IMR-90 (cell line): ENCODE data around the gene SNAPC2. TPM values are rescaled to one million over a fixed set of nuclear protein-coding genes. Genes with fewer than 3 reads are reported as not detected.

Experiments used
- ATAC-seq: fragments of 200-7000 bp; cut with Tn5 transposase; 2 replicates; pipeline ENCODE4 v1.9.1; 2020; ENCODE audit warnings: low read depth, mild to moderate bottlenecking, moderate library complexity
- BruUV-seq: library from RNA; stranded (reverse); fragments of 400-500 nt; replicated peaks from 2 replicates; lab custom pipeline; 2021; lab: Mats Ljungman, UMichigan
- CTCF ChIA-PET: fragments of 300-600 bp; formaldehyde crosslinking; extraction: SDS; loops from one replicate; lab custom pipeline; 2021; ENCODE audit warnings: antibody characterized with exemption; lab: Yijun Ruan, JAX
- POLR2A ChIA-PET: fragments of 300-600 bp; sonication (Branson Sonifier 250); formaldehyde crosslinking; loops from one replicate; lab custom pipeline; 2022; ENCODE audit warnings: antibody characterized with exemption; ENCODE audit not compliant: unreplicated experiment; lab: Charles Lee
- DNase-seq: peaks from one replicate; pipeline ENCODE4 v3.0.0; 2013
- H2AFZ ChIP-seq: replicated peaks from 2 replicates; pipeline ENCODE3; 2013; ENCODE audit warnings: low read length, mild to moderate bottlenecking; ENCODE audit not compliant: poor library complexity
- H2AK5ac ChIP-seq: 2 replicates; pipeline ENCODE4 v1.6.1; 2013; ENCODE audit warnings: low read depth, low read length, inconsistent platforms
- H2AK9ac ChIP-seq: replicated peaks from 2 replicates; pipeline ENCODE3; 2013; ENCODE audit warnings: mild to moderate bottlenecking, low read depth, low read length, moderate library complexity; ENCODE audit not compliant: poor library complexity
- H2BK120ac ChIP-seq: 2 replicates; pipeline ENCODE4 v1.6.1; 2013; ENCODE audit warnings: low read depth, low read length, inconsistent platforms
- H2BK15ac ChIP-seq: 3 replicates; pipeline ENCODE4 v1.6.1; 2013; ENCODE audit warnings: low read depth, low read length, inconsistent platforms
- H2BK20ac ChIP-seq: 2 replicates; pipeline ENCODE4 v1.6.1; 2013; ENCODE audit warnings: low read depth, mild to moderate bottlenecking, inconsistent platforms, low read length, moderate library complexity
- H2BK5ac ChIP-seq: 2 replicates; pipeline ENCODE4 v1.6.1; 2013; ENCODE audit warnings: mild to moderate bottlenecking, low read depth, low read length, inconsistent platforms; ENCODE audit not compliant: poor library complexity, severe bottlenecking
- H3K14ac ChIP-seq: replicated peaks from 2 replicates; pipeline ENCODE4 v1.6.1; 2013; ENCODE audit warnings: low read depth, low read length, inconsistent platforms
- H3K18ac ChIP-seq: 2 replicates; pipeline ENCODE4 v1.6.1; 2013; ENCODE audit warnings: low read depth, low read length, control low read depth
- H3K23ac ChIP-seq: 2 replicates; pipeline ENCODE4 v1.6.1; 2013; ENCODE audit warnings: low read depth, low read length, inconsistent platforms
- H3K27ac ChIP-seq: 2 replicates; pipeline ENCODE4 v1.5.1; 2013; ENCODE audit warnings: mild to moderate bottlenecking, control low read depth, low read length; ENCODE audit not compliant: insufficient read depth
- H3K27me3 ChIP-seq: 2 replicates; pipeline ENCODE4 v1.6.1; 2013; ENCODE audit warnings: low read length; ENCODE audit not compliant: control insufficient read depth, insufficient read depth
- H3K36me3 ChIP-seq: 2 replicates; pipeline ENCODE4 v1.6.1; 2013; ENCODE audit warnings: low read length, mixed read lengths; ENCODE audit not compliant: control insufficient read depth, insufficient read depth
- H3K4ac ChIP-seq: 2 replicates; pipeline ENCODE4 v1.6.1; 2013; ENCODE audit warnings: low read depth, low read length, inconsistent platforms
- H3K4me1 ChIP-seq: 2 replicates; pipeline ENCODE4 v1.6.1; 2013; ENCODE audit warnings: low read length, mixed read lengths; ENCODE audit not compliant: control insufficient read depth, insufficient read depth
- H3K4me2 ChIP-seq: 2 replicates; pipeline ENCODE4 v1.6.1; 2013; ENCODE audit warnings: low read depth, mild to moderate bottlenecking, control low read depth, low read length, moderate library complexity
- H3K4me3 ChIP-seq: 2 replicates; pipeline ENCODE4 v1.5.1; 2013; ENCODE audit warnings: low read depth, mild to moderate bottlenecking, control low read depth, low read length, moderate library complexity; ENCODE audit not compliant: insufficient read depth
- H3K56ac ChIP-seq: 2 replicates; pipeline ENCODE4 v1.6.1; 2013; ENCODE audit warnings: low read length, inconsistent platforms; ENCODE audit not compliant: insufficient read depth; ENCODE audit errors: extremely low read depth
- H3K79me1 ChIP-seq, 2 experiments: 2 replicates each; pipeline ENCODE4 v1.6.1; 2013; ENCODE audit warnings: low read length in 2 of 2, inconsistent platforms in 1 of 2, low read depth in 1 of 2
- H3K9ac ChIP-seq: 2 replicates; pipeline ENCODE4 v1.6.1; 2013; ENCODE audit warnings: low read depth, low read length, control low read depth
- H3K9me1 ChIP-seq: 2 replicates; pipeline ENCODE4 v1.6.1; 2013; ENCODE audit warnings: low read length, inconsistent platforms; ENCODE audit not compliant: insufficient read depth
- H3K9me3 ChIP-seq: 2 replicates; pipeline ENCODE4 v1.6.1; 2013; ENCODE audit warnings: low read length; ENCODE audit not compliant: control insufficient read depth, insufficient read depth
- H4K20me1 ChIP-seq: 2 replicates; pipeline ENCODE4 v1.6.1; 2013; ENCODE audit warnings: low read length, inconsistent platforms; ENCODE audit not compliant: insufficient read depth
- H4K5ac ChIP-seq: 2 replicates; pipeline ENCODE4 v1.6.1; 2013; ENCODE audit warnings: mild to moderate bottlenecking, low read depth, low read length, control low read depth
- H4K8ac ChIP-seq, 2 experiments: 2 replicates each; pipeline ENCODE4 v1.6.1; 2013; ENCODE audit warnings: low read depth in 2 of 2, low read length in 2 of 2, control low read depth in 1 of 2, inconsistent platforms in 1 of 2
- H4K91ac ChIP-seq: 2 replicates; pipeline ENCODE4 v1.6.1; 2013; ENCODE audit warnings: low read depth, low read length, inconsistent platforms; ENCODE audit not compliant: insufficient read depth
- BHLHE40 ChIP-seq: fragments of 150-350 bp; IDR thresholded peaks from 2 replicates; pipeline ENCODE4 v1.6.1; 2016; ENCODE audit warnings: mild to moderate bottlenecking, low read depth, low read length
- CEBPB ChIP-seq: IDR thresholded peaks from 2 replicates; pipeline ENCODE4 v1.6.1; 2012; ENCODE audit warnings: low read depth, low read length, improper control_type of control experiment
- CHD1 ChIP-seq: IDR thresholded peaks from 2 replicates; pipeline ENCODE4 v1.6.1; 2012; ENCODE audit warnings: low read depth, low read length, improper control_type of control experiment
- MAFK ChIP-seq: IDR thresholded peaks from 2 replicates; pipeline ENCODE4 v1.6.1; 2012; ENCODE audit warnings: low read depth, low read length, improper control_type of control experiment
- MAZ ChIP-seq: IDR thresholded peaks from 2 replicates; pipeline ENCODE4 v1.6.1; 2012; ENCODE audit warnings: low read depth, mild to moderate bottlenecking, low read length, improper control_type of control experiment, moderate library complexity, borderline replicate concordance
- MXI1 ChIP-seq: IDR thresholded peaks from 2 replicates; pipeline ENCODE4 v1.6.1; 2012; ENCODE audit warnings: low read depth, mild to moderate bottlenecking, low read length, moderate library complexity, borderline replicate concordance
- NFE2L2 ChIP-seq: fragments of 150-350 bp; IDR thresholded peaks from 2 replicates; pipeline ENCODE4 v1.6.1; 2016; ENCODE audit warnings: low read depth, mild to moderate bottlenecking, low read length
- POLR2A ChIP-seq: IDR thresholded peaks from 2 replicates; pipeline ENCODE4 v1.6.1; 2012; ENCODE audit warnings: mild to moderate bottlenecking, low read depth, low read length
- RAD21 ChIP-seq: IDR thresholded peaks from 2 replicates; pipeline ENCODE4 v1.6.1; 2012; ENCODE audit warnings: low read length, improper control_type of control experiment
- RCOR1 ChIP-seq: IDR thresholded peaks from 2 replicates; pipeline ENCODE4 v1.6.1; 2012; ENCODE audit warnings: mild to moderate bottlenecking, low read length, improper control_type of control experiment; ENCODE audit not compliant: insufficient replicate concordance
- SMC3 ChIP-seq: fragments of 150-350 bp; IDR thresholded peaks from 2 replicates; pipeline ENCODE4 v1.6.1; 2016; ENCODE audit warnings: low read depth, mild to moderate bottlenecking, antibody characterized with exemption, low read length, moderate library complexity
- WGBS, 2 experiments: methylation state at CpG; one replicate each; pipeline versions ENCODE4 v1.1.5 to v1.1.7; 2013; ENCODE audit warnings: missing lambda C conversion rate in 2 of 2; ENCODE audit not compliant: insufficient read length in 1 of 2; ENCODE audit errors: extremely low coverage in 2 of 2; 5-methylcytosine and 5-hydroxymethylcytosine counted together
- dilution Hi-C: fragments of 300-500 bp; cut with HindIII; formaldehyde crosslinking; loops from one replicate; pipeline ENCODE4 v1.14.3; 2018; ENCODE audit warnings: low sequenced_read_pairs; ENCODE audit not compliant: unreplicated experiment
- in situ Hi-C: fragments of 300-500 bp; cut with MboI; formaldehyde crosslinking; loops from 3 replicates; pipeline ENCODE4 v1.14.3; 2019; ENCODE audit warnings: low sequenced_read_pairs, inconsistent platforms, mixed read lengths
- intact Hi-C: fragments of 100-400 bp; cut with micrococcal nuclease; formaldehyde crosslinking; loops from 2 replicates; pipeline ENCODE4 v1.10.0; 2022
- polyA plus RNA-seq, 3 experiments: library from polyadenylated mRNA; depleted of rRNA; stranded (reverse); fragments of >200 nt; gene quantifications; 2 replicates each; pipeline ENCODE4 v1.2.3, GENCODE V29; 2012; ENCODE audit warnings: low replicate concordance in 1 of 3
- total RNA-seq: library from RNA; depleted of rRNA; stranded (reverse); fragments of >200 nt; gene quantifications from 2 replicates; pipeline ENCODE4 v1.2.3, GENCODE V29; 2012
- TF ChIP-seq, protein P1 (sequence below): conservative IDR thresholded peaks from 2 replicates; pipeline ENCODE4 v1.5.1; 2012; ENCODE audit warnings: mild to moderate bottlenecking, low read depth, low read length, improper control_type of control experiment
- TF ChIP-seq, protein P2 (sequence below): fragments of 150-350 bp; IDR thresholded peaks from 2 replicates; pipeline ENCODE4 v1.6.1; 2017; ENCODE audit warnings: mild to moderate bottlenecking, antibody characterized with exemption, low read length, low read depth

Gene SNAPC2
- total and polyA plus RNA-seq, 2 of the 4 experiments (the other 2 are of a cell fraction): 12.5 to 29.2 TPM

DNA sequence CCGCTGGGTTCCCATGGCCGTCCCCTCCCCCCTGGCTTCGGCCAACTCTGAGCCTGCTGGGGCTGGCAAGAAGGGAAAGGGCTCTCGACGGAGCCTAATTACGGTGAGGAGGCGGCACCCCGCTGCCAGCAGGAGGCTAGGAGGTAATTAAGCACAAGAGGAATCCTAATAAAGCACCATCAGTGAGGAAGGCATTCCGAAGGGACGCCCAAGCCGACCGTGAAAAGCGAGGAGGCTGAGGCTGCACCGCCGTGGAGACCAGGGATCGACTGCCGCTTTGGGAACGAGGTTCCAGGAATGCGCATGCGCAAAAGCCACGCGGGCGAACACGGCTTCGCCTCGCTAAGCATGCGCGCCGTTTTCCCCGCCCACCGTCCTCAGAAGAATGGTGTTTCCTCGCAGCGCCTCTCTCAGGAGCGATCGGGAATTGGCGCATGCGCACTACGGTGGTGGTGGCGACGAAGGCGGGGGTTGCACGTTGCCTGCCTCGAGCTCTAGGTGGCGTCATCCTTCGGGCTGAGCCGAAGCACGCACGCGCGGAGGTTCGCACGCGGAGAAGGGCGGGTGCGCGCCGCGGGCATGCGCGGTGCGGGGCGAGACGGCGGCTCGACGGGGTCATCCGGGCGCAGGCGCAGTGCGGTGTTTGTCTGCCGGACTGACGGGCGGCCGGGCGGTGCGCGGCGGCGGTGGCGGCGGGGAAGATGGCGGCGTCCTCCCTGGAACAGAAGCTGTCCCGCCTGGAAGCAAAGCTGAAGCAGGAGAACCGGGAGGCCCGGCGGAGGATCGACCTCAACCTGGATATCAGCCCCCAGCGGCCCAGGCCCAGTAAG is 16.7 kb upstream of the SNAPC2 start, which contains the start of gene MAP2K7:
Gene MAP2K7 (plus strand): TSS at position 634 of the 830 bp plus-strand sequence. CDS start 68 bp downstream, at position 702.
- no peak within 1 kb of the TSS; the same call in 2 of the 3 replicates for H2BK15ac ChIP-seq
- in situ Hi-C loops (no loop called here), dilution Hi-C loops (no loop called here), intact Hi-C loops (no loop called here)
- H2BK120ac ChIP-seq: peak within 1 kb of the TSS; percentile 56; the same call in 1 of the 2 replicates
- peak within 1 kb of the TSS; percentile 60 for H3K18ac ChIP-seq
- H3K9me3 ChIP-seq: no peaks in the 10 kb centered on the region
- H2AK9ac ChIP-seq: peak within 1 kb of the TSS; percentile 98
- ChIA-PET POLR2A (interaction anchor here (0.5 to 1.6 kb wide), 4 partner anchors 9 to 466 kb away, joined by 3 to 14 read pairs (median 4); partner anchors contain the start of gene SNAPC2), CTCF (interaction anchor here (0.7 to 1.6 kb wide), 4 partner anchors 11 to 34 kb away, joined by 3 to 7 read pairs (median 6); partner anchors contain the start of genes LRRC8E and SNAPC2)
- peak within 1 kb of the TSS; percentile 72 to 95 for H4K8ac ChIP-seq
- peak within 1 kb of the TSS; percentile 90 for H2BK5ac ChIP-seq
- whole genome bisulfite sequencing, 2 experiments: 0% methylated on average over 36 of the region's 89 CpGs; no CpG with 5 or more reads in 1 of the 2 experiments
- peaks cover 10% of the 10 kb centered on the region for H3K4me1 ChIP-seq
- H3K27ac ChIP-seq: peak within 1 kb of the TSS; percentile 91
- DNase-seq (peak; percentile 99), ATAC-seq (peak; percentile 91)
- H3K14ac ChIP-seq: peak within 1 kb of the TSS; percentile 99
- H2AFZ ChIP-seq: peak within 1 kb of the TSS; percentile 100
- no peak within 1 kb of the TSS for H2BK20ac ChIP-seq
- H4K20me1 ChIP-seq: peaks cover 40% of the 10 kb centered on the region
- peaks cover 11% of the 10 kb centered on the region for H3K9me1 ChIP-seq
- peak within 1 kb of the TSS; percentile 93 for H3K9ac ChIP-seq
- no TSS peak for BruUV-seq
- no peaks in the 10 kb centered on the region for H3K27me3 ChIP-seq
- peak within 1 kb of the TSS; percentile 99 for H2AK5ac ChIP-seq
- peak within 1 kb of the TSS; percentile 94 for H4K91ac ChIP-seq
- H4K5ac ChIP-seq: peak within 1 kb of the TSS; percentile 75
- H3K4me3 ChIP-seq: peak within 1 kb of the TSS; percentile 66
- peaks cover 14 to 46% of the 10 kb centered on the region in 2 experiments; a peak in 3 of 4 replicates for H3K79me1 ChIP-seq
- H3K36me3 ChIP-seq: peaks cover 20% of the 10 kb centered on the region
- H3K56ac ChIP-seq: peak within 1 kb of the TSS; percentile 92
- H3K4me2 ChIP-seq: peak within 1 kb of the TSS; percentile 96
- peak within 1 kb of the TSS; percentile 93 for H3K4ac ChIP-seq
- H3K23ac ChIP-seq: peak within 1 kb of the TSS; percentile 91
- TF ChIP-seq RAD21 (peak; percentile 51), BHLHE40 (peak; percentile 81), SMC3 (no peak; the same call in 1 of the 2 replicates), CHD1 (no peak), NFE2L2 (peak; percentile 20; the same call in 1 of the 2 replicates), RCOR1 (no peak), MXI1 (peak; percentile 34; the same call in 1 of the 2 replicates), CEBPB (peak; percentile 76), MAZ (peak; percentile 69; the same call in 1 of the 2 replicates), MAFK (no peak), POLR2A (peak; percentile 86)
- TF ChIP-seq, protein P1, sequence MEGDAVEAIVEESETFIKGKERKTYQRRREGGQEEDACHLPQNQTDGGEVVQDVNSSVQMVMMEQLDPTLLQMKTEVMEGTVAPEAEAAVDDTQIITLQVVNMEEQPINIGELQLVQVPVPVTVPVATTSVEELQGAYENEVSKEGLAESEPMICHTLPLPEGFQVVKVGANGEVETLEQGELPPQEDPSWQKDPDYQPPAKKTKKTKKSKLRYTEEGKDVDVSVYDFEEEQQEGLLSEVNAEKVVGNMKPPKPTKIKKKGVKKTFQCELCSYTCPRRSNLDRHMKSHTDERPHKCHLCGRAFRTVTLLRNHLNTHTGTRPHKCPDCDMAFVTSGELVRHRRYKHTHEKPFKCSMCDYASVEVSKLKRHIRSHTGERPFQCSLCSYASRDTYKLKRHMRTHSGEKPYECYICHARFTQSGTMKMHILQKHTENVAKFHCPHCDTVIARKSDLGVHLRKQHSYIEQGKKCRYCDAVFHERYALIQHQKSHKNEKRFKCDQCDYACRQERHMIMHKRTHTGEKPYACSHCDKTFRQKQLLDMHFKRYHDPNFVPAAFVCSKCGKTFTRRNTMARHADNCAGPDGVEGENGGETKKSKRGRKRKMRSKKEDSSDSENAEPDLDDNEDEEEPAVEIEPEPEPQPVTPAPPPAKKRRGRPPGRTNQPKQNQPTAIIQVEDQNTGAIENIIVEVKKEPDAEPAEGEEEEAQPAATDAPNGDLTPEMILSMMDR: peak; percentile 80
- TF ChIP-seq, protein P2, sequence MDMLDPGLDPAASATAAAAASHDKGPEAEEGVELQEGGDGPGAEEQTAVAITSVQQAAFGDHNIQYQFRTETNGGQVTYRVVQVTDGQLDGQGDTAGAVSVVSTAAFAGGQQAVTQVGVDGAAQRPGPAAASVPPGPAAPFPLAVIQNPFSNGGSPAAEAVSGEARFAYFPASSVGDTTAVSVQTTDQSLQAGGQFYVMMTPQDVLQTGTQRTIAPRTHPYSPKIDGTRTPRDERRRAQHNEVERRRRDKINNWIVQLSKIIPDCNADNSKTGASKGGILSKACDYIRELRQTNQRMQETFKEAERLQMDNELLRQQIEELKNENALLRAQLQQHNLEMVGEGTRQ: peak; percentile 52; the same call in 1 of the 2 replicates
